Stimulated activated effector memory CD8-positive, alpha-beta T cell treated with anti-CD3 and anti-CD28 coated beads, Interleukin-12 subunit alpha, Interleukin-12 subunit beta, amount 100 ng/mL, for 72 hours (primary cell): ENCODE results near the gene ZNF512.
"Not testable (repeated sequence)": the region's sequence is repeated elsewhere in the genome, so short reads cannot be mapped to it uniquely, and the experiment has no call there.

Source experiments
- ATAC-seq: fragments of 150-1000 bp; cut with Tn5 transposase; 2 replicates; pipeline ENCODE4 v1.10.0; 2021
- DNase-seq, 2 donors: peaks; one replicate each; pipeline ENCODE4 v3.0.0; 2021 to 2022; ENCODE audit warnings: low spot score in 2 of 2
- H3K27ac Mint-ChIP-seq: one replicate; pipeline ENCODE4 v1.8.0; 2022; ENCODE audit warnings: mild to moderate bottlenecking, mixed read lengths
- H3K36me3 Mint-ChIP-seq: one replicate; pipeline ENCODE4 v1.8.0; 2022; ENCODE audit warnings: mild to moderate bottlenecking, mixed read lengths
- H3K4me1 Mint-ChIP-seq: one replicate; pipeline ENCODE4 v1.8.0; 2022; ENCODE audit warnings: mixed read lengths
- H3K4me3 Mint-ChIP-seq: one replicate; pipeline ENCODE4 v1.8.0; 2022; ENCODE audit warnings: mild to moderate bottlenecking, mixed read lengths
- H3K9me3 Mint-ChIP-seq: one replicate; pipeline ENCODE4 v1.8.0; 2022; ENCODE audit warnings: mixed read lengths

ZNF512 gene

DNA sequence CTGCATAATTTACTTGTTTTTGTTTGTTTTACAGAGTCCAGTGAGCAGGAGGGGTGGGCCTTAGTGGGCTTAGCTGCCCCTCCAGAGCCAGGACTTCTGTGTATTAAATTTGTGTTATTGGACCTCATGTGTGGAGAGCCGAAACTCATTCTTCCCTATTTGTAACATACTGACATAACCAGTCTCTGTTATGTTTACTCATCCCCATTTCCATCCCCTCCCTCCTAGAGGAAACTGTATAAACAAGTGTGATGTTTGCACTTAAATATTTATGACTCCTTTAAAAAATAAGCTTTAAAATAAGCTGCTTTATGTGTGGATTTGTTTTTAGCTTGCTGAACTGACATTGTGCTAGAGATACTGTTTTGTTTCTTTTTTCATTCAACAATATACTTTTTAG, 13.8 kb downstream of the ZNF512 start:
- Mint-ChIP-seq H3K9me3 (peaks cover 6% of the 10 kb centered on the region), H3K36me3 (peaks cover 69% of the 10 kb centered on the region), H3K4me3 (no peak overlapping the region), H3K27ac (peak overlapping the region; percentile 60), H3K4me1 (peaks cover 45% of the 10 kb centered on the region)
- ATAC-seq, result no peak
- no peak for DNase-seq

GRCh38 chr2:27606611-27607010, 23.8 kb downstream of the ZNF512 start:
- peaks cover 4% of the 10 kb centered on the region for H3K4me1 Mint-ChIP-seq
- peak overlapping the region; percentile 17 for H3K27ac Mint-ChIP-seq
- H3K4me3 Mint-ChIP-seq, result no peak overlapping the region
- ATAC-seq, result no peak
- H3K9me3 Mint-ChIP-seq, result no peaks in the 10 kb centered on the region
- DNase-seq, result peak in 1 of 2 donors; percentile 10
- peaks cover 98% of the 10 kb centered on the region for H3K36me3 Mint-ChIP-seq

DNA sequence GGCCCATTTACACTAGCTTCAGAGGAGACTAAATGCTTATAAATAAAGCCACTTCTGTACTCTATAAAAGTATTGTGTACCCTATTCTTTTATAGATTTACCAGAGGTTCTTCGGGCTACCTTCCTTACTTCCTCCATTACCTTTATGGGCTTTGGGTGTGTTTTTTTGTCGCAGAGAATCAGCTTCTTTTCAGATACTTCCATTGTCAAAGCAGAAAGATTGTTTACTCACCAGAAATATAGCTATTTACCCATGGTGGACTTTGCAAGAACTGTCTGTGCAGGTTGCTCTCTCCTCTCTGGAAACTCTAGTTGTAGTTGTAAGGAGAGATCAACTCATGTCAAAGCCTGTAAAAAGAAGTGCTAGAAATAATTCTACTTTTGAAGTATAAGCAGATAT, 31.1 kb downstream of the ZNF512 start:
- no peaks in the 10 kb centered on the region for H3K9me3 Mint-ChIP-seq
- no peak for DNase-seq
- H3K27ac Mint-ChIP-seq, result no peak overlapping the region
- H3K36me3 Mint-ChIP-seq, result peaks cover 97% of the 10 kb centered on the region
- ATAC-seq, result no peak
- H3K4me3 Mint-ChIP-seq, result no peak overlapping the region
- peaks cover 4% of the 10 kb centered on the region for H3K4me1 Mint-ChIP-seq

DNA sequence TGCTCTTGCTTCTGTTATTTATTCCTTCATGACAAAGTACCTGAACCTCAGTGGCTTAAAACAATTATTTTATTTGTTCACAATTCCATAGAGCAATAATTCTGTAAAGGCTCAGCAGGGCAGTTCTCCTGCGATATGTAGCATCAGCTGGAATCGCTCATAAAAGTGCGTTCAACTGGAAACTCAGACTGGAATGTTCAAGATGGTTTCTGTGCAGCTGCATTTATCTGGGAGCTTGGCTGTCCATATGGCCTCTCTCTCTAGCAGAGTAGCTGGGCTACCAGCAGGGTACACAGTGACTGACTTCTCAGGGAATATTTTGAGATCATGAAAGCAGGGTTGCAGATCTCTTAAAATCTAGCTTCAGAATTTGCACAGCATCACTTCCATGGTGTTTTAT, 32.5 kb downstream of the ZNF512 start:
- H3K4me3 Mint-ChIP-seq, result no peak overlapping the region

GRCh38 chr2:27621524-27621923, 38.7 kb downstream of the ZNF512 start:
- H3K4me1 Mint-ChIP-seq, result no peaks in the 10 kb centered on the region
- no peak overlapping the region for H3K4me3 Mint-ChIP-seq
- DNase-seq (no peak), ATAC-seq (no peak)
- peak overlapping the region; percentile 53 for H3K27ac Mint-ChIP-seq
- H3K36me3 Mint-ChIP-seq, result peaks cover 85% of the 10 kb centered on the region
- H3K9me3 Mint-ChIP-seq, result no peaks in the 10 kb centered on the region

More for the DNA sequence above, 32.5 kb downstream of the ZNF512 start:
- Mint-ChIP-seq H3K9me3 (no peaks in the 10 kb centered on the region), H3K36me3 (peaks cover 98% of the 10 kb centered on the region), H3K4me1 (peaks cover 4% of the 10 kb centered on the region), H3K27ac (no peak overlapping the region)
- ATAC-seq (no peak), DNase-seq (no peak)

DNA sequence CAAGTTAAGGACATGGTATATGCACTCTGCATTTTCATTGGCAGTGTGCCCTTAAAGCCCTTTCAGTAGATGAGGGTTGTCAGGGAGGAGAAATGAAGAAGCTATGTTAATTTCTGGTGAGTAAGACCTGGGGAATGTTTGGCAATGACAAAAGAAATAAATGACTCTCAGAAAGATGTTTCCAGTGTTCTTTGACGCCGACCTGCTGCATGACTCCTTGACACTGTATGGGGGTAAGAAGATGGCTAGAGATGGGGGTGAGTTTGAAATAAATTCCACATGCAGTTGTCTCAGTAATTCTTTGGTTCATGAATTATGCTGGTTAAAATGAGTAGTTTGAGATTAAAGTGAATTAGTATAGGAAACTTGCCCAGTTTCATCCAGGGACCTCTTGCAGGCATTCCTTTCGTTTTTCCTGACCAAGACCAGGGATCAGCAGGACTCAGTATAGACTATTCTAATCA, 40.1 kb downstream of the ZNF512 start:
- Mint-ChIP-seq H3K36me3 (peaks cover 71% of the 10 kb centered on the region), H3K4me3 (no peak overlapping the region), H3K4me1 (no peaks in the 10 kb centered on the region), H3K27ac (no peak overlapping the region), H3K9me3 (no peaks in the 10 kb centered on the region)
- DNase-seq, result no peak
- no peak for ATAC-seq

DNA sequence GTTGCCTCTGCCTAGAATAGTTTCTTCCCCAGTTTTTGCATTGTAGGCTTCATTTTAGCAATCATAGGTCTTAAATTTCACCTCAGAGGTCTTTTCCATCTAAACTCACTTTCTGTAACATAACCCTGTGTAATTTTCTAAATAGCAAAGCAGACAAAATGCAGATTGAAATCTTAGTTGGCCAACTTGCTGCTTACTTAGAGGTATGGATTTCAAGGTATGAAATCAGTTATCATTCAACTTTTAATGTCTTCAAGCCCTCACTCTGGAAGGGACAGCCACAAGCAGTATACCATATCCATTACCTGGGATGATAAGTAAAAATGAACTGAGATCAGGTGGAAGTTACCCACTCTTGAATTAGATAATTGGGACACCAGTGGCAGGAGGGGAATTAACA, 42.1 kb downstream of the ZNF512 start:
- Mint-ChIP-seq H3K4me1 (no peaks in the 10 kb centered on the region), H3K36me3 (peaks cover 57% of the 10 kb centered on the region), H3K9me3 (no peaks in the 10 kb centered on the region), H3K27ac (no peak overlapping the region), H3K4me3 (no peak overlapping the region)
- ATAC-seq, result no peak
- DNase-seq, result no peak

- H3K4me1 Mint-ChIP-seq, H3K4me3 Mint-ChIP-seq, DNase-seq, ATAC-seq, H3K9me3 Mint-ChIP-seq, H3K27ac Mint-ChIP-seq: not testable (repeated sequence)
- peaks cover 57% of the 10 kb centered on the region for H3K36me3 Mint-ChIP-seq
These were observed 43.5 kb downstream of the ZNF512 start for GRCh38 chr2:27626323-27626722.

- not testable (repeated sequence) for H3K4me1 Mint-ChIP-seq, ATAC-seq, H3K9me3 Mint-ChIP-seq, H3K27ac Mint-ChIP-seq, H3K4me3 Mint-ChIP-seq, DNase-seq
- peaks cover 57% of the 10 kb centered on the region for H3K36me3 Mint-ChIP-seq
These were observed 44.1 kb downstream of the ZNF512 start for GRCh38 chr2:27626921-27627320.

- no peaks in the 10 kb centered on the region for H3K9me3 Mint-ChIP-seq
- DNase-seq (no peak), ATAC-seq (peak; percentile 74)
- no peak overlapping the region for H3K4me3 Mint-ChIP-seq
- H3K36me3 Mint-ChIP-seq, result peaks cover 57% of the 10 kb centered on the region
- no peak overlapping the region for H3K27ac Mint-ChIP-seq
- H3K4me1 Mint-ChIP-seq, result peaks cover 9% of the 10 kb centered on the region
These were observed 45.3 kb downstream of the ZNF512 start for GRCh38 chr2:27627963-27628766.

- peaks cover 9% of the 10 kb centered on the region for H3K4me1 Mint-ChIP-seq
- H3K9me3 Mint-ChIP-seq, result no peaks in the 10 kb centered on the region
- DNase-seq (peak; percentile 85 to 96), ATAC-seq (peak; percentile 99)
- H3K4me3 Mint-ChIP-seq, result no peak within 1 kb of the TSS
- H3K27ac Mint-ChIP-seq, result no peak within 1 kb of the TSS
- H3K36me3 Mint-ChIP-seq, result peaks cover 57% of the 10 kb centered on the region
These were observed 46.2 kb downstream of the ZNF512 start, which contains the start of the genes CCDC121 and GPN1 for GRCh38 chr2:27628767-27629709. Gene CCDC121, minus strand, starts transcription at chr2:27629012. Its CDS starts 1,213 bp downstream, at chr2:27627799. Gene GPN1, plus strand, starts transcription at chr2:27629050. Its CDS starts 9 bp downstream, at chr2:27629059.

DNA sequence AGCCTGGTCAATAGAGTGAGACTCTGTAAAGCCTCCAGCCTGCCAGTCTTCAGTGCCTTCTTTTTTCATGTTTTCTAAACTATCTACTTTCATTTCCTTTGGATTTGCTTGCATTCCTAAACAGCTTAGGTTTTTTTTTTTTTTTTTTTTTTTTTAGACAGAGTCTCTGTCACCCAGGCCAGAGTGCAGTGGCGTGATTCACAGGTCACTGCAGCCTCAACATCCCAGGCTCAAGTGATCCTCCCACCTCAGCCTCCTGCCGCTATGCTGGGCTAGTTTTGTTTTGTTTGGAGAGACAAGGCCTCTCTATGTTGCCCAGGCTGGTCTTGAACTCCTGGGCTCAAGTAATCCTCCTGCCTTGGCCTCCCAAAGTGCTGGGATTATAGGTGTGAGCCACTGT, 47.4 kb downstream of the ZNF512 start:
- H3K36me3 Mint-ChIP-seq, result peaks cover 59% of the 10 kb centered on the region
- H3K9me3 Mint-ChIP-seq, DNase-seq, H3K4me1 Mint-ChIP-seq, H3K27ac Mint-ChIP-seq, ATAC-seq, H3K4me3 Mint-ChIP-seq: not testable (repeated sequence)

GRCh38 chr2:27634291-27634690, 51.4 kb downstream of the ZNF512 start:
- Mint-ChIP-seq H3K9me3 (no peaks in the 10 kb centered on the region), H3K4me1 (peaks cover 28% of the 10 kb centered on the region), H3K4me3 (no peak overlapping the region), H3K36me3 (peaks cover 95% of the 10 kb centered on the region), H3K27ac (no peak overlapping the region)
- ATAC-seq (no peak), DNase-seq (no peak)

GRCh38 chr2:27636766-27637165, 53.9 kb downstream of the ZNF512 start:
- no peaks in the 10 kb centered on the region for H3K9me3 Mint-ChIP-seq
- no peak overlapping the region for H3K4me3 Mint-ChIP-seq
- no peak overlapping the region for H3K27ac Mint-ChIP-seq
- H3K4me1 Mint-ChIP-seq, result peaks cover 24% of the 10 kb centered on the region
- ATAC-seq, result no peak
- peaks cover 96% of the 10 kb centered on the region for H3K36me3 Mint-ChIP-seq
- no peak for DNase-seq

GRCh38 chr2:27638037-27638637, 55.3 kb downstream of the ZNF512 start:
- peaks cover 96% of the 10 kb centered on the region for H3K36me3 Mint-ChIP-seq
- H3K9me3 Mint-ChIP-seq, result no peaks in the 10 kb centered on the region
- peak; percentile 96 for ATAC-seq
- H3K4me1 Mint-ChIP-seq, result peaks cover 24% of the 10 kb centered on the region
- DNase-seq, result no peak
- H3K4me3 Mint-ChIP-seq, result peak overlapping the region; percentile 43
- peak overlapping the region; percentile 86 for H3K27ac Mint-ChIP-seq
